Cardiac septum (tissue), 1 donor: ENCODE measurements around the gene NCF1. TPM values are rescaled to one million over a fixed set of nuclear protein-coding genes. Genes with fewer than 3 reads are reported as not detected.
"Not testable (repeated sequence)": the region's sequence is repeated elsewhere in the genome, so short reads cannot be mapped to it uniquely, and the experiment has no call there.

Source experiments
- DNase-seq: peaks from one replicate; pipeline ENCODE4 v3.0.0-alpha.2; 2020; ENCODE audit warnings: low spot score
- intact Hi-C: fragments of 100-400 bp; cut with DNase I; formaldehyde crosslinking; loops from one replicate; pipeline ENCODE4 v1.14.0; 2022
- total RNA-seq: library from RNA; stranded (reverse); fragmentation: NEBNext Ultra II Directional; extraction: Animal tissue kit (Norgen Biotek cat#: 25700); gene quantifications from one replicate; pipeline ENCODE4 v1.2.1, GENCODE V29; 2021
- donor health status: DM: no; HTN: no; CAD: no.

The NCF1 gene
- total RNA-seq, 1 donor from 2014 or later: 4.0 TPM

GRCh38 chr7:74781746-74782145 lies 7.9 kb downstream of the NCF1 start:
- intact Hi-C loops, DNase-seq: not testable (repeated sequence)

- DNase-seq, intact Hi-C loops: not testable (repeated sequence)
Measured at GRCh38 chr7:74783595-74783994, 9.8 kb downstream of the NCF1 start.

- DNase-seq: peak; percentile 98
- intact Hi-C loops: not testable (repeated sequence)
Measured at GRCh38 chr7:74788369-74789150, 14.7 kb downstream of the NCF1 start.

GRCh38 chr7:74789200-74789736 lies 15.5 kb downstream of the NCF1 start:
- intact Hi-C loops, DNase-seq: not testable (repeated sequence)

GRCh38 chr7:74797848-74798622 lies 24.2 kb downstream of the NCF1 start:
- DNase-seq, intact Hi-C loops: not testable (repeated sequence)

GRCh38 chr7:74798644-74799043 lies 24.8 kb downstream of the NCF1 start:
- DNase-seq, intact Hi-C loops: not testable (repeated sequence)

- intact Hi-C loops: not testable (repeated sequence)
- DNase-seq: peak; percentile 26
Measured at GRCh38 chr7:74815882-74816281, 42.1 kb downstream of the NCF1 start.

GRCh38 chr7:74820146-74820805 lies 46.5 kb downstream of the NCF1 start:
- DNase-seq, intact Hi-C loops: not testable (repeated sequence)

- intact Hi-C loops, DNase-seq: not testable (repeated sequence)
Measured at GRCh38 chr7:74821259-74821658, 47.4 kb downstream of the NCF1 start.

- intact Hi-C loops, DNase-seq: not testable (repeated sequence)
Measured at GRCh38 chr7:74829959-74830358, 56.1 kb downstream of the NCF1 start.

- intact Hi-C loops, DNase-seq: not testable (repeated sequence)
Measured at GRCh38 chr7:74830411-74830810, 56.6 kb downstream of the NCF1 start.

Other genes with a start within 250 kb of the NCF1 start
- 134 TPM for gene GTF2I, start 116.3 kb upstream of the NCF1 start, total RNA-seq
- gene GTF2IRD2, start 77.6 kb downstream of the NCF1 start, total RNA-seq: 17.3 TPM
- gene CASTOR2, start 190.7 kb downstream of the NCF1 start, total RNA-seq: 27.3 TPM